GM12878 (cell line): ENCODE results near the gene BMP2K. TPM values are rescaled to one million over a fixed set of nuclear protein-coding genes. Genes with fewer than 3 reads are reported as not detected.

Source experiments
- BCL3 ChIP-seq: IDR thresholded peaks from 2 replicates; pipeline ENCODE4 v1.6.1; 2011; ENCODE audit warnings: borderline replicate concordance, low read depth, mild to moderate bottlenecking, moderate library complexity, low read length; ENCODE audit not compliant: insufficient read depth, poor library complexity, severe bottlenecking
- CEBPB ChIP-seq, 2 experiments: fragments of 150-350 bp in 1 of 2; IDR thresholded peaks; 2 replicates each; pipeline ENCODE4 v1.6.1; 2012 to 2014; ENCODE audit warnings: low read depth in 2 of 2, low read length in 2 of 2, borderline replicate concordance in 1 of 2, inconsistent platforms in 1 of 2
- ESRRA ChIP-seq: IDR thresholded peaks from 2 replicates; pipeline ENCODE4 v1.6.1; 2012; ENCODE audit warnings: mild to moderate bottlenecking, low read length, improper control_type of control experiment
- FOS ChIP-seq: IDR thresholded peaks from 3 replicates; pipeline ENCODE4 v1.6.1; 2011; ENCODE audit warnings: borderline replicate concordance; ENCODE audit not compliant: insufficient read length; ENCODE audit errors: extremely low read depth
- HDAC6 ChIP-seq: fragments of 200-600 bp; sonication (generic); IDR thresholded peaks from one replicate; pipeline ENCODE4 v1.8.0; 2017; ENCODE audit warnings: antibody characterized with exemption; ENCODE audit not compliant: unreplicated experiment
- IKZF1 ChIP-seq: fragments of 450-650 bp; conservative IDR thresholded peaks from 2 replicates; pipeline ENCODE4 v1.6.1; 2017; ENCODE audit warnings: antibody characterized with exemption, mild to moderate bottlenecking
- IKZF2 ChIP-seq, 2 experiments: fragments of 450-650 bp; IDR thresholded peaks; 2 replicates each; pipeline ENCODE4 v1.6.1; 2017; ENCODE audit warnings: mild to moderate bottlenecking in 2 of 2, moderate library complexity in 2 of 2
- JUND ChIP-seq: IDR thresholded peaks from 2 replicates; pipeline ENCODE4 v1.6.1; 2012; ENCODE audit warnings: low read depth, mild to moderate bottlenecking, low read length, improper control_type of control experiment, moderate library complexity
- MEF2A ChIP-seq: IDR thresholded peaks from 2 replicates; pipeline ENCODE4 v1.6.1; 2011; ENCODE audit warnings: low read depth, mild to moderate bottlenecking, low read length, moderate library complexity; ENCODE audit not compliant: insufficient read depth
- NBN ChIP-seq: fragments of 450-650 bp; IDR thresholded peaks from 2 replicates; pipeline ENCODE4 v1.6.1; 2016
- NFIC ChIP-seq: IDR thresholded peaks from 2 replicates; pipeline ENCODE4 v1.6.1; 2012; ENCODE audit warnings: low read depth, mild to moderate bottlenecking, inconsistent platforms, low read length, moderate library complexity
- RB1 ChIP-seq: fragments of 450-650 bp; formaldehyde crosslinking; IDR thresholded peaks from 2 replicates; pipeline ENCODE4 v1.6.1; 2017; ENCODE audit warnings: mild to moderate bottlenecking, borderline replicate concordance
- ZNF24 ChIP-seq: fragments of 450-650 bp; IDR thresholded peaks from 2 replicates; pipeline ENCODE4 v1.6.1; 2017; ENCODE audit warnings: antibody characterized with exemption, mild to moderate bottlenecking
- ZNF592 ChIP-seq: fragments of 450-650 bp; IDR thresholded peaks from 2 replicates; pipeline ENCODE4 v1.6.1; 2017; ENCODE audit warnings: mild to moderate bottlenecking, moderate library complexity
- ZNF622 ChIP-seq: fragments of 450-650 bp; IDR thresholded peaks from 2 replicates; pipeline ENCODE4 v1.6.1; 2017; ENCODE audit warnings: mild to moderate bottlenecking, inconsistent platforms
- polyA plus RNA-seq, 11 experiments: library from polyadenylated mRNA; depleted of rRNA in 4 of 11; unstranded in 6 of 11; stranded (reverse) in 5 of 11; fragments of >200 nt; fragmentation: Nextera tagmentation in 4 of 11; fragmentation: Illumina TruSeq in 1 of 11; extraction: Ambion mirVana in 4 of 11; extraction: Trizol in 1 of 11; gene quantifications; 1 replicate in 1 of 11; 2 replicates in 10 of 11; pipeline versions ENCODE4 v1.2.1 to v1.2.3, GENCODE V29; 2011 to 2016; ENCODE audit warnings: inconsistent platforms in 2 of 11, missing spikeins in 2 of 11, low read depth in 1 of 11
- total RNA-seq, 4 experiments: library from RNA; depleted of rRNA in 3 of 4; stranded (reverse); fragments of >200 nt in 3 of 4; fragmentation: Illumina TruSeq in 1 of 4; extraction: Trizol in 1 of 4; gene quantifications; 2 replicates each; pipeline versions ENCODE4 v1.2.1 to v1.2.3, GENCODE V29; 2013 to 2021
- TF ChIP-seq, protein P1 (sequence below): fragments of 450-650 bp; formaldehyde crosslinking; IDR thresholded peaks from 2 replicates; pipeline ENCODE4 v1.4.0; 2022; ENCODE audit warnings: mild to moderate bottlenecking, moderate library complexity
- TF ChIP-seq, protein P2 (sequence below): fragments of 450-650 bp; IDR thresholded peaks from 2 replicates; pipeline ENCODE4 v1.6.1; 2018; ENCODE audit warnings: mild to moderate bottlenecking, low read depth, moderate library complexity; ENCODE audit not compliant: partially characterized antibody

Gene BMP2K
- total and polyA plus RNA-seq, 10 of the 15 experiments (the other 5 are each of a cell fraction or from before 2014, with no cell fraction given) = 3.3 to 84.6 (median 24.8) TPM

- TF ChIP-seq BCL3 (no peak), JUND (no peak), IKZF2 (IDR thresholded peaks at IDR 0.05) (peak; percentile 49 to 63), ZNF622 (no peak), FOS (no peak), CEBPB (IDR thresholded peaks at IDR 0.05; ENCODE audit: borderline replicate concordance in 1 of 2, low read depth in 2 of 2, low read length in 2 of 2) (no peak), NFIC (no peak; the same call in 1 of the 2 replicates), HDAC6 (no peak), ESRRA (no peak), ZNF24 (0 out of 2 replicates have a peak, but pooled peaks have one; percentile 12), MEF2A (peak; percentile 15; the same call in 1 of the 2 replicates), IKZF1 (peak; percentile 79), RB1 (no peak), ZNF592 (no peak), NBN (peak; percentile 80)
- TF ChIP-seq, protein P1, sequence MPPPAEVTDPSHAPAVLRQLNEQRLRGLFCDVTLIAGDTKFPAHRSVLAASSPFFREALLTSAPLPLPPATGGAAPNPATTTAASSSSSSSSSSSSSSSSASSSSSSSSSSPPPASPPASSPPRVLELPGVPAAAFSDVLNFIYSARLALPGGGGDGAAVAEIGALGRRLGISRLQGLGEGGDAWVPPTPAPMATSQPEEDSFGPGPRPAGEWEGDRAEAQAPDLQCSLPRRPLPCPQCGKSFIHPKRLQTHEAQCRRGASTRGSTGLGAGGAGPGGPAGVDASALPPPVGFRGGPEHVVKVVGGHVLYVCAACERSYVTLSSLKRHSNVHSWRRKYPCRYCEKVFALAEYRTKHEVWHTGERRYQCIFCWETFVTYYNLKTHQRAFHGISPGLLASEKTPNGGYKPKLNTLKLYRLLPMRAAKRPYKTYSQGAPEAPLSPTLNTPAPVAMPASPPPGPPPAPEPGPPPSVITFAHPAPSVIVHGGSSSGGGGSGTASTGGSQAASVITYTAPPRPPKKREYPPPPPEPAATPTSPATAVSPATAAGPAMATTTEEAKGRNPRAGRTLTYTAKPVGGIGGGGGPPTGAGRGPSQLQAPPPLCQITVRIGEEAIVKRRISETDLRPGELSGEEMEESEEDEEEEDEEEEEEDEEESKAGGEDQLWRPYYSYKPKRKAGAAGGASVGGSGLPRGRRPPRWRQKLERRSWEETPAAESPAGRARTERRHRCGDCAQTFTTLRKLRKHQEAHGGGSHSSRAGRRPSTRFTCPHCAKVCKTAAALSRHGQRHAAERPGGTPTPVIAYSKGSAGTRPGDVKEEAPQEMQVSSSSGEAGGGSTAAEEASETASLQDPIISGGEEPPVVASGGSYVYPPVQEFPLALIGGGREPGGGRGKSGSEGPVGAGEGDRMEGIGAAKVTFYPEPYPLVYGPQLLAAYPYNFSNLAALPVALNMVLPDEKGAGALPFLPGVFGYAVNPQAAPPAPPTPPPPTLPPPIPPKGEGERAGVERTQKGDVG (CRISPR knock-in tag) = no peak
- TF ChIP-seq, protein P2, sequence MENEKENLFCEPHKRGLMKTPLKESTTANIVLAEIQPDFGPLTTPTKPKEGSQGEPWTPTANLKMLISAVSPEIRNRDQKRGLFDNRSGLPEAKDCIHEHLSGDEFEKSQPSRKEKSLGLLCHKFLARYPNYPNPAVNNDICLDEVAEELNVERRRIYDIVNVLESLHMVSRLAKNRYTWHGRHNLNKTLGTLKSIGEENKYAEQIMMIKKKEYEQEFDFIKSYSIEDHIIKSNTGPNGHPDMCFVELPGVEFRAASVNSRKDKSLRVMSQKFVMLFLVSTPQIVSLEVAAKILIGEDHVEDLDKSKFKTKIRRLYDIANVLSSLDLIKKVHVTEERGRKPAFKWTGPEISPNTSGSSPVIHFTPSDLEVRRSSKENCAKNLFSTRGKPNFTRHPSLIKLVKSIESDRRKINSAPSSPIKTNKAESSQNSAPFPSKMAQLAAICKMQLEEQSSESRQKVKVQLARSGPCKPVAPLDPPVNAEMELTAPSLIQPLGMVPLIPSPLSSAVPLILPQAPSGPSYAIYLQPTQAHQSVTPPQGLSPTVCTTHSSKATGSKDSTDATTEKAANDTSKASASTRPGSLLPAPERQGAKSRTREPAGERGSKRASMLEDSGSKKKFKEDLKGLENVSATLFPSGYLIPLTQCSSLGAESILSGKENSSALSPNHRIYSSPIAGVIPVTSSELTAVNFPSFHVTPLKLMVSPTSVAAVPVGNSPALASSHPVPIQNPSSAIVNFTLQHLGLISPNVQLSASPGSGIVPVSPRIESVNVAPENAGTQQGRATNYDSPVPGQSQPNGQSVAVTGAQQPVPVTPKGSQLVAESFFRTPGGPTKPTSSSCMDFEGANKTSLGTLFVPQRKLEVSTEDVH = no peak
Measured at GRCh38 chr4:78775303-78776078, 659 bp upstream of the BMP2K start (continued).
